HEK293T (cell line): ENCODE results near the gene MVB12B.

ENCODE experiments used
- ELF4 ChIP-seq: fragments of 450-650 bp; IDR thresholded peaks from 2 replicates; pipeline ENCODE4 v1.6.1; 2017; ENCODE audit warnings: antibody characterized with exemption
- FOXA1 ChIP-seq: fragments of 450-650 bp; IDR thresholded peaks from 2 replicates; pipeline ENCODE4 v1.6.1; 2016; ENCODE audit warnings: mild to moderate bottlenecking
- FOXM1 ChIP-seq: fragments of 450-650 bp; IDR thresholded peaks from 2 replicates; pipeline ENCODE4 v1.6.1; 2017; ENCODE audit warnings: mild to moderate bottlenecking, borderline replicate concordance
- NFRKB ChIP-seq: fragments of 450-650 bp; IDR thresholded peaks from 2 replicates; pipeline ENCODE4 v1.6.1; 2016; ENCODE audit warnings: mild to moderate bottlenecking, moderate library complexity
- SP1 ChIP-seq: fragments of 450-650 bp; IDR thresholded peaks from 2 replicates; pipeline ENCODE4 v1.6.1; 2017

GRCh38 chr9:126437268-126437666, 110.6 kb downstream of the MVB12B start:
- no peak for TF ChIP-seq FOXA1
- no peak for TF ChIP-seq SP1
- TF ChIP-seq NFRKB = no peak
- TF ChIP-seq ELF4 = no peak
- TF ChIP-seq FOXM1 = no peak
